Stomach (tissue), 9 donors: ENCODE results near the gene GJB2. TPM values are rescaled to one million over a fixed set of nuclear protein-coding genes. Genes with fewer than 3 reads are reported as not detected.

Experiments
- DNase-seq, 2 donors: peaks; one replicate each; pipeline versions ENCODE4 v3.0.0 to v3.0.0-alpha.2; 2013 to 2019
- H3K27ac ChIP-seq, 5 donors: fragments of 200-600 bp in 4 of 5; sonication (generic) in 4 of 5; one replicate each; pipeline ENCODE4 v1.5.1; 2013 to 2019; ENCODE audit warnings: mild to moderate bottlenecking in 1 of 5, moderate library complexity in 1 of 5
- H3K27me3 ChIP-seq, 3 donors: fragments of 200-600 bp; sonication (generic); one replicate each; pipeline ENCODE4 v1.5.1; 2017 to 2019; ENCODE audit warnings: mixed run types in 1 of 3
- H3K36me3 ChIP-seq, 4 donors: fragments of 200-600 bp; sonication (generic); 1 replicate in 3 of 4; 2 replicates in 1 of 4; pipeline ENCODE4 v1.5.1; 2016 to 2019
- H3K4me1 ChIP-seq, 4 donors: fragments of 200-600 bp; sonication (generic); one replicate each; pipeline ENCODE4 v1.5.1; 2016 to 2019
- H3K4me3 ChIP-seq, 4 donors: fragments of 200-600 bp; sonication (generic) in 3 of 4; one replicate each; pipeline ENCODE4 v1.5.1; 2016 to 2019; ENCODE audit warnings: mild to moderate bottlenecking in 1 of 4
- H3K9me3 ChIP-seq, 4 donors: fragments of 200-600 bp; sonication (generic); one replicate each; pipeline ENCODE4 v1.5.1; 2016 to 2019
- EP300 ChIP-seq: sonication (generic); formaldehyde crosslinking; IDR thresholded peaks from one replicate; pipeline ENCODE4 v1.6.1; 2017; ENCODE audit warnings: antibody characterized with exemption
- POLR2A ChIP-seq, 4 donors: fragments of 450-650 bp; IDR thresholded peaks; one replicate each; pipeline ENCODE4 v1.6.1; 2016; ENCODE audit warnings: antibody characterized with exemption in 4 of 4, control low read depth in 2 of 4, mild to moderate bottlenecking in 1 of 4, moderate library complexity in 1 of 4
- POLR2AphosphoS5 ChIP-seq, 3 donors: sonication (generic); formaldehyde crosslinking; IDR thresholded peaks; one replicate each; pipeline ENCODE4 v1.6.1; 2016; ENCODE audit warnings: antibody characterized with exemption in 3 of 3
- WGBS, 5 donors: extraction: QIAGEN DNeasy Blood & Tissue Kit in 3 of 5; methylation state at CpG; one replicate each; pipeline versions ENCODE4 v1.1.5 to v1.1.7; 2013 to 2018; 5-methylcytosine and 5-hydroxymethylcytosine counted together
- intact Hi-C: fragments of 100-400 bp; cut with DNase I; formaldehyde crosslinking; loops from one replicate; pipeline ENCODE4 v1.15.1; 2023; ENCODE audit warnings: low total_unique reads
- polyA plus RNA-seq, 3 donors: library from polyadenylated mRNA; stranded (reverse); fragments of 200-250 nt; gene quantifications; one replicate each; pipeline ENCODE4 v1.2.3, GENCODE V29; 2013
- total RNA-seq, 5 donors: library from RNA; depleted of rRNA; stranded (reverse); fragments of >200 nt; gene quantifications; one replicate each; pipeline versions ENCODE4 v1.1.0 to v1.2.3, GENCODE V29; 2014 to 2016
- TF ChIP-seq, protein P1 (sequence below), 7 experiments: fragments of 450-650 bp in 4 of 7; fragments of 200-600 bp in 3 of 7; sonication (generic) in 3 of 7; IDR thresholded peaks; one replicate each; pipeline ENCODE4 v1.5.1; 2016 to 2019; ENCODE audit warnings: antibody characterized with exemption in 7 of 7, control low read depth in 2 of 7, mild to moderate bottlenecking in 1 of 7
- donor health status: healthy with polysubstance abuse.
- donor health status: Bipolar disorder and iron deficiency.
- donor health status: healthy.

Gene GJB2
- total and polyA plus RNA-seq, 8 donors, result 0.58 to 102 (median 2.3) TPM; not detected in 1

DNA sequence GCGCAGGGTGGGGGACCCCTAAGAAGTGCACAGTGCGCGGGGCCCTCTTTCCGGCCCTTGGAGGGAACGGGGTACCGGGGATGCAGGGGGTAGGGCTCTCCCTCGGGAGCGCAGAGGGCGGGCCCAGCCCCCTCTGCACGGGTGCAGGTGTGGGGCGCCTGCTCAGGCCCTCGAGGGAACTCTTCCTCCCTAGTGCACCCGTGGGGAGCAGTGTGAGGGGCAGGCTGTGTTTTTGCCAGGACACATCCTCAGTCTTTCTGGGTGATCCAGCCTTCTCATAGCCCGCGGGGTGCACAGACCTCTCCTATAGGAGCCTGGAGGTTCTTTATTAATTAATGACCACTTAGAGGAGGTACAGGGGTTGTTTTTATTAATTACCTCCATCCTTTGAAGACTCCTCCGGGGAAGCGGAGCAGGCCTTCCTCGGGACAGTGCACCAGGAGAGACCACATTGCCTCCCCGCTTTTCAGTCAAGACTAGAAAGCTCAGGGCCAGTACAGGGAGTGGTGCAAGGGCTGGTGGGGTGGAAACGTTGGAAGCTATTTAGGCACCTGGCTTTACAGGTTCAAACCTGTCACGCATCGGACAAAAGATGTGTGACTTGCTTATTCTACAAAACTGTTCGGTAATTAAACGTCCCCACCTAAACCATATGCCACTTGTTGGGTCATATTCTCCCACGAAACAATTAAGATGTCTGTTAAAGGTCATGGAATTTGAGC, 40.0 kb upstream of the GJB2 start:
- Histone ChIP-seq H3K9me3 (no peaks in the 10 kb centered on the region), H3K36me3 (no peaks in the 10 kb centered on the region), H3K4me1 (peaks cover 10 to 18% (median 16%) of the 10 kb centered on the region in 4 donors), H3K27me3 (peaks cover 9 to 63% (median 31%) of the 10 kb centered on the region in 3 donors), H3K27ac (no peak overlapping the region), H3K4me3 (peak overlapping the region; percentile 33 to 58 (median 40))
- TF ChIP-seq POLR2AphosphoS5 (IDR thresholded peaks at IDR 0.05) (no peak), EP300 (no peak), POLR2A (IDR thresholded peaks at IDR 0.05) (no peak)
- TF ChIP-seq, protein P1, sequence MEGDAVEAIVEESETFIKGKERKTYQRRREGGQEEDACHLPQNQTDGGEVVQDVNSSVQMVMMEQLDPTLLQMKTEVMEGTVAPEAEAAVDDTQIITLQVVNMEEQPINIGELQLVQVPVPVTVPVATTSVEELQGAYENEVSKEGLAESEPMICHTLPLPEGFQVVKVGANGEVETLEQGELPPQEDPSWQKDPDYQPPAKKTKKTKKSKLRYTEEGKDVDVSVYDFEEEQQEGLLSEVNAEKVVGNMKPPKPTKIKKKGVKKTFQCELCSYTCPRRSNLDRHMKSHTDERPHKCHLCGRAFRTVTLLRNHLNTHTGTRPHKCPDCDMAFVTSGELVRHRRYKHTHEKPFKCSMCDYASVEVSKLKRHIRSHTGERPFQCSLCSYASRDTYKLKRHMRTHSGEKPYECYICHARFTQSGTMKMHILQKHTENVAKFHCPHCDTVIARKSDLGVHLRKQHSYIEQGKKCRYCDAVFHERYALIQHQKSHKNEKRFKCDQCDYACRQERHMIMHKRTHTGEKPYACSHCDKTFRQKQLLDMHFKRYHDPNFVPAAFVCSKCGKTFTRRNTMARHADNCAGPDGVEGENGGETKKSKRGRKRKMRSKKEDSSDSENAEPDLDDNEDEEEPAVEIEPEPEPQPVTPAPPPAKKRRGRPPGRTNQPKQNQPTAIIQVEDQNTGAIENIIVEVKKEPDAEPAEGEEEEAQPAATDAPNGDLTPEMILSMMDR (IDR thresholded peaks at IDR 0.05), result no peak
- intact Hi-C loops, result no loop called here
- 38 to 81% (median 46%) methylated on average over 12 to 25 of the region's 25 CpGs for WGBS, 5 donors
- no peak for DNase-seq

DNA sequence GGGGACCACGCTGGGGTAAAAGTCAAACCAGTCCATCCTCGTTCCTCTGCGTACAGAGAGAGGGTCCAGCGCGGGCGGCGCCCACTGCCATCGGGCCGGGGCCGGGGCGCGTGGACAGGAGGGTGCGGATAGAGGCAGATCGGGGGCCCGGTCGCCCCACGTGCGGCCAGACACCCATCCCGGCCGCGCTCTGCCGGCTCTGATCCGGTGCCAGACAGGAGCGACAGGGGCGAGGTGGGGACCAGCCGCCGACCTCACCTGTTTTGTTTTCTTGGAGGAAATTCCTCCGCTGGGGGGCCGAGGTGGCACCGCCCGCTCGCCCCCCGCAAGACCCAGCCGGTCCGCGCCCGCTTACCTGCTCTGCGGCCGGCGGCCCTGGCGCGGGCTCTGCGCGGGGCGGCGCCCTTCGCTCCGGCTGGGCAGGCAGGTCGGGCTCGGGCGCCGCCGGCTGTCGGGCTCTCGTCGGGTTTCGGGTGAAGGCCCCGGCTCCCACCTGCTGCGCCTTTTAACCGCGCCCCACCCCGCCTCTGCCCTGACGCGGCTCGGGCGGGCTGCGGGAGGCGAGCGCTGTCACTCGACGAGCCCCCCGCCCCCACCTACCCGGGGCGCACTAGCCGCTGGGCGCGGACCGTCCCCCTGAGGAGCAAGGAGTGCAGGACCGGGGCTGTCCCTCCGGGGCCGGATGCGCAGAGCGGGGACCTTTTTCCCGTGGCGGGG, 39.3 kb upstream of the GJB2 start, which contains the start of gene GJB6:
GJB6 (minus strand) TSS at position 481 of the 717 bp plus-strand sequence. CDS start 8,839 bp downstream, outside the sequence.
- no peak within 1 kb of the TSS for H3K27ac ChIP-seq
- peak; percentile 31 to 83 for DNase-seq
- peaks cover 9 to 66% (median 31%) of the 10 kb centered on the region in 3 donors for H3K27me3 ChIP-seq
- no peak for TF ChIP-seq EP300
- TF ChIP-seq, protein P1 (IDR thresholded peaks at IDR 0.05), result no peak
- TF ChIP-seq POLR2A (IDR thresholded peaks at IDR 0.05), result no peak
- no peak for TF ChIP-seq POLR2AphosphoS5 (IDR thresholded peaks at IDR 0.05)
- H3K4me1 ChIP-seq, result peaks cover 10 to 18% (median 16%) of the 10 kb centered on the region in 4 donors
- intact Hi-C loops, result no loop called here
- no peaks in the 10 kb centered on the region for H3K9me3 ChIP-seq
- WGBS, 5 donors, result 1 to 2% (median 2%) methylated on average over 15 to 85 of the region's 85 CpGs
- H3K4me3 ChIP-seq, result peak within 1 kb of the TSS; percentile 33 to 58 (median 40)
- no peaks in the 10 kb centered on the region for H3K36me3 ChIP-seq

DNA sequence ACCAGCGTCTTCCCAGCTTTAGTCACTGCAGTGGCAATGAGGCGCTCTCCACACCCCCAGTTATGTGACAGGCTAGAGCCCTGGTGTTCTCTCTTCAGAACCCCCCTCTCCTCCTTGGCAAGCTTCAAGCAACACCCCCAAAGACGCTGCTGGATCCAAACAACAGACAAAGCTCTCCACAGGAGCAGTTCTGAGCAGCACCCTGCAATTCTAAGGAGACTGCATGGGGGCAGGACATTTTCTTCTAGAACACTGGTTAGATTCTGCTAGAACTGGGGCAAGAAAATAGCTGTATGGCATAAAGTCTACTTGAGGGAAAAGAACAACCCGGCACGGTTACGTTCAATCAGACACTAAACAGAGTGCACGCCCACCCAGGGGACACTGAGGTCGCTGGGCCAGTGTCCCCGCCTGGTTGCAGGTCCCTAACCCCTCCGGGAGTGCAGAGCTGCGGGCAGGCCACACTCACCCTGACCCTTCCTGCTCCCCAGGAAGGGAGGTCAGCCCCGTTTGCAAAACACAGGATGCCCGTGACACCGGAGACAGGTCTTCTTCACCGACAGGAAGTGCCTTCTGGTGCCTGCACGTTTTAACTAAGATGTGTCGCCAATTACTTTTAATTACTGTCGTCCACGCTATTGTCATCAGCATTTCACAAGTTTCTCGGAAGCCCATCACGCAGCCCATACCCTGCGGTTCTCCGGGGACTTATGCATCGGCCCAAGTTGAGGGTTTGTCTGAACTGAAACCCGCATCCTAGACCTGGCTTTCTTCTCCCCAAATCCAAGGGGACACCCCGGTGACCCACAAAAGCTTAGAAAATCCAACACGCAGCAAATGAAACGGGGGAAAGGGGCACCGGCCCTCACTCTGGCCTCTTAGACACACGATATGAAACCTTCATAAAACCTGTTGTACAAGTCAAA, 38.4 kb upstream of the GJB2 start:
- peak in 1 of 2 donors; percentile 9 for DNase-seq
- H3K4me3 ChIP-seq, result peak overlapping the region; percentile 33 to 58 (median 40)
- H3K27me3 ChIP-seq, result peaks cover 9 to 67% (median 31%) of the 10 kb centered on the region in 3 donors
- intact Hi-C loops, result no loop called here
- H3K4me1 ChIP-seq, result peaks cover 10 to 18% (median 16%) of the 10 kb centered on the region in 4 donors
- TF ChIP-seq EP300, result no peak
- no peak for TF ChIP-seq POLR2A (IDR thresholded peaks at IDR 0.05)
- TF ChIP-seq, protein P1 (IDR thresholded peaks at IDR 0.05), result no peak
- no peak for TF ChIP-seq POLR2AphosphoS5 (IDR thresholded peaks at IDR 0.05)
- no peaks in the 10 kb centered on the region for H3K36me3 ChIP-seq
- no peak overlapping the region for H3K27ac ChIP-seq
- 33 to 38% (median 36%) methylated on average over 23 to 30 of the region's 30 CpGs for WGBS, 5 donors
- H3K9me3 ChIP-seq, result no peaks in the 10 kb centered on the region
